Muscle of arm (tissue), 14 donors: ENCODE results near the gene PVRIG. TPM values are rescaled to one million over a fixed set of nuclear protein-coding genes. Genes with fewer than 3 reads are reported as not detected.
"Not testable (repeated sequence)": the region's sequence is repeated elsewhere in the genome, so short reads cannot be mapped to it uniquely, and the experiment has no call there.

Experiments used
- DNase-seq: peaks from one replicate; pipeline ENCODE4 v3.0.0-alpha.2; 2013
- long read RNA-seq, 11 donors: transcript quantifications; one replicate each; lab custom pipeline, GENCODE V29; 2026
- polyA plus RNA-seq, 12 donors: library from polyadenylated mRNA; unstranded; fragments of 120-200 nt; gene quantifications; one replicate each; pipeline ENCODE4 v1.2.1, GENCODE V29; 2013; ENCODE audit not compliant: insufficient read length in 12 of 12

The PVRIG gene
- polyA plus RNA-seq, result 10 to 100 TPM in 2 of 12 donors, 1 to 10 TPM in 8, not detected in 2; 1.3 to 12.0 (median 6.4) TPM
- long read RNA-seq, donor 1, result 0 reads
- long read RNA-seq, donor 2, result 0 reads
- long read RNA-seq, donor 3, result 0 reads
- long read RNA-seq, donor 4, result 0 reads
- long read RNA-seq, donor 5, result 0 reads
- long read RNA-seq, donor 6, result 0 reads
- long read RNA-seq, donor 7, result 0 reads
- long read RNA-seq, donor 8, result 0 reads
- long read RNA-seq, donor 9, result 0 reads
- long read RNA-seq, donor 10, result 0 reads
- long read RNA-seq, donor 11, result 0 reads

- not testable (repeated sequence) for DNase-seq
Measured at GRCh38 chr7:100219801-100220585, at the start of gene PVRIG. Gene PVRIG (plus strand): TSS chr7:100219949. CDS start chr7:100219971, 22 bp downstream.

DNA sequence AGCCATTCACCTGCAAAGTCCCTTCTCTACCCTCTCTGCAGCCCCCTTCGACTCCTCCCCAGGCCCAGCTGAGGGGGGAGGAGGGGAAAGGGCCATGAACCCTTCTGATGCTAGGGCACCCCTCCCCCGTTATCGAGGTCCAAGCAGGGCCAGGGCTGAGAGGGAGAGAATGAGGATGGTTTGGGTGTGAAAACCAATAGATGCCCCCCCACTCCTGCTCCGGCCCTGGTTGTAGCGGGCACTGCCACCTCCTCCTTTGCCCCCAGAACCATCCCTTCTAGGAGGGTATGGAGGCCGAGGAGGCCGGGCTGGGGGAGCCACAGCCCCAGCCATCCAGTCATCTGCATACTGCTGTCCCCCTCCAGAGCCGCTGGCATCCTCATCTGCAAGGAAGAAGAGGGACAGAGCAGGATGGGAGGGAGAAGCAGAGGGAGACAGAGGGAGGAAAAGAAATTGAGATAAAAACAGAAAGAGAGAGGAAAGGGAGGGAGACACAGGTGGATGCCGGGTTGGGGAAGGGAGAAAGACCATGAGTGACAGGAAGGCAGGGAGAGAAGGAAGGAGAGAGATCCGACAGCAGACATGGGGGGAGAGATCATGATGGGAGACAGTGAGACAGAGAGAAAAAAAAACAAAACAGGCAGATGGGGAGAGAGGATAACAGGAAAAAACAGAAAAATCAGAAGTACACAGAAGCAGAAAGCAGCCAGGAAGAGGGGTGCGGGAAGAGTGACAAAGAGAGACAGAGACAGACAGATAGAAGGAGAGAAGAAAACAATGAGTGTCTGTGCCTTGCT lies 49.5 kb upstream of the PVRIG start:
- no peak for DNase-seq

- no peak for DNase-seq
Measured at GRCh38 chr7:100171087-100171681, 48.6 kb upstream of the PVRIG start.

GRCh38 chr7:100171840-100172239 lies 47.9 kb upstream of the PVRIG start:
- DNase-seq, result no peak

DNA sequence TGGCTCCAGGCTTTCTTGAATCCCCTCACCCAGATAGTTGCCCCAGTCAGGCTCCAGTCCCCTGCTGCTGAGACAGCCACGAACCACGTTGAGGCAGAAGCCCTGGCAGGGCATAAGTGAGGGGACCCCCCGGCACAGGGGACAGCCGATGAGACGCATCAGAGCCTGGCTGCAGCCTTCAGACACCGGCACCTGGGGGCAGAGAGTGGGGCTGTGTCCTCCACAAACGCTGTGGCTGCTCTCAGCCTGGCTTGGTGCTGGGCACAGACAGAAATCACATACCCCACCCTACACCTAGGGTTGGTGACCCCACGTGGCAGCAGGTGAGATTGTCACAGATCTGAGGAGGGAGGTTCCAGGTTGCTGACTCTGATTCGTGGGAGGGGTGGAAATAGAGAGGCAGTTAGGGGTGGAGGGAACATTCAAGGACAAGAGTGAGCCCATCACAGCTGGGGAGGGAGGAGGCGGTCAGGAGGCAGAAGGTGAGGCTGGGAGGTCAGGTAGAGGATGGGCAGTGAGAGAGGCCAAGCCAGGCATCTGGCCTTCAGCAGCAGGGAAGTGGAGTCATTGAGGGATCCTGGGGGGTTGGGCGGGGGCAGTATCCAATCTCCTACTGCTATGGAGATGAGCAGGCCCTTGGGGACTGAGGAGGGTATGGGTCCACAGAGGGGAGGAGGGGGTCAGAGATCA lies 45.8 kb upstream of the PVRIG start:
- no peak for DNase-seq

DNA sequence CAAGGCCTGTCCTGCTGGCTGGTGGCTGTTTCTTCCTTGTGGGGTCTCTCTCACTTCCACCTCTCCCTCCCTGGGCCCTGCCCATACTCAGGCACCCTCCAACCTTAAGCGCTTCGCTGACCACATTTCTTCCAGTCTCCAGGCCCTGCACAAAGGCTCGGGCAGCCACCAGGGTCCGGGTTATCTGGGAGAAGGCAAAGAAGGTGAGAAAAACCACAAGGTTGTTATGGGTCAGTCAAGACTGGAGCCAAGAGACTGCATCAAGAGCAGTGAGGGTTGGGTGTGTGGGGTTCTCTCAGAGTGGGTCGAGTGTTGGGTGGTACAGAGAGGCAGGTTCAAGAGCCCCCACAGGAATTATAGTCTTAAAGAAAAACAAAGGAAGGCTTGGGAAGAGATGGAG lies 45.2 kb upstream of the PVRIG start:
- DNase-seq, result no peak

DNA sequence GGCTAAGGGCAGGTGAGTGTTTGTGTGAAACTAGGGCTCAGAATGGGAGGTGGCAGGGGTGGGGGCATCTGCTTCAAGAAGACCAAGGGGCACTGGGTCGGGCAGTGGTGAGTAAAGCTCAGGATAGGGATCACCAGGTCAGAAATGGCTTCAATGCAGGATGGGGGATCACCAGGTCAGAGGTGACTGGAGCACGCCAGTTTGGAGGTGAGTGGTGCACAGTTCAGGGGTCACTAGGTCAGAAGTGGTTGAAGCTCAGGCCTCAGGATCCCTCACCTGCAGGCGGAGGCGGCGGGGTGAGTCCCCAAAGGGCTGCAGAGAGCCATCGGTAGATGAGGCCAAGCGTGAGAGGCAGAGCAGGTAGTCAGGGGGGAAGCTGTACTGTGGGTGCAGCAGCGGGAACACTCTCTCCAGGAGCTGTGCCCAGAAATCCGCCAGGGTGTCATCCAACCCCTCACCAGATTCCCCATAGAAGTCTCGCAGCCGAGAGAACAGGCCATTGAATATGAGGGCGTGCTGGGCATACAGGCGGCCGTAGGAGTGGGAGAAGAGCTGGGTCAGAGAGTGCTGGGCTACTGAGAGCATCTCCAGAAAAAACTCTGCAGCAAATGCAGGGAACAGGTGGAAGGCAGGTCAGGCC lies 44.3 kb upstream of the PVRIG start:
- DNase-seq, result no peak

GRCh38 chr7:100176096-100177044 lies 43.4 kb upstream of the PVRIG start:
- no peak for DNase-seq

GRCh38 chr7:100177045-100178001 lies 42.4 kb upstream of the PVRIG start, which contains the start of the genes GPC2 and STAG3:
Gene GPC2 (minus strand): TSS chr7:100177381. CDS start chr7:100177199, 182 bp downstream.
Gene STAG3 (plus strand): TSS chr7:100177918. CDS start chr7:100180557, 2,639 bp downstream.
- DNase-seq, result peak; percentile 94

DNA sequence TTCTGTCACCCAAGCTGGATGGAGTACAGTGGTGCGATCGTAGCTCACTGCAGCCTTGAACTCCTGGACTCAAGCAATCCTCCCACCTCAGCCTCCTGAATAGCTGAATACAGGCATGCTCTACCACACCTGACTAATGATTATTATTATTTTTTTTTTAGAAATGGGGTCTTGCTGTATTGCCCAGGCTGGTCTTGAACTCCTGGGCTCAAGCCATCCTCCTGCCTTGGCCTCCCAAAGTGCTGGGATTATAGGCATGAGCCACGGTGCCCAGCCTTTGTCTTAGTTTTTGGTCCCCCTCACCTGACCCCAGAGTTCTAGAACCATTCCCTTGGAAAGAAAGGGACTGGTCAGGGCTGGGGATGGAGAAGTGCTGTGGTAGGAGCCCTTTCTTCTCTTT lies 39.7 kb upstream of the PVRIG start:
- not testable (repeated sequence) for DNase-seq

- not testable (repeated sequence) for DNase-seq
Measured at GRCh38 chr7:100182616-100183015, 37.1 kb upstream of the PVRIG start.

DNA sequence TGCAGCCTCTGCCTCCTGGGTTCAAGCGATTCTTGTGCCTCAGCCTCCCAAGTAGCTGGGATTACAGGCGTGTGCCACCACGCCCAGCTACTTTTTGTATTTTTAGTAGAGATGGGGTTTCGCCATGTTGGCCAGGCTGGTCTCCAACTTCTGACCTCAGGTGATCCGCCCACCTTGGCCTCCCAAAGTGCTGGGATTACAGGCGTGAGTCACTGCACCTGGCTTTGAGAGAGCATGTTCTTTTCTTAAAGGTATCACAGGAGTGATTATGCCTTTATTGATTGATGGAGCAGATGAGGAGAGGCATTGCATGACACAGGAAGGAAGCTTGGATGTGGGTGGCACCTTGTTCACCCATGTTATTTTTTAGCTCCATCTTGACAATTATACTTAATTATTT lies 36.7 kb upstream of the PVRIG start:
- not testable (repeated sequence) for DNase-seq

- DNase-seq, result no peak
Measured at GRCh38 chr7:100185726-100186125, 34.0 kb upstream of the PVRIG start.

DNA sequence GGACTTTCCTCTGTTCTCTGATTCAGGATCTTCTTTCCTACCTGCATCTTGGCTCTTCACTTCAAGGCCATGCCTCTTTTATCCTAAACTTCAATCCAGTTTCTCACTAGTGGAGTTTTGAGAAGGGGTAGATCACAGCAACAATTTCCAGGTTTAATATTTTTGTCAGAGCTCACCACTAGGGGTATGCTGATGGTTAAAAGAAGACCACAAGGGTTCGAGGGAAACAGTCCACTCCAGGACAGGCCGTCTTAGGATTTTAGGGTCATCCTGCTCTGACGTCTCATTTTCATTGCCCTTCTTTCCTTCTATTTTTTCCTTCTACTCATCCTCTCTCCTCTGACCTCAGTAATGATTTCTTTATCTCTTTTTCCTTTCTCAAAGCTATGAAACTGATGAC lies 30.7 kb upstream of the PVRIG start:
- no peak for DNase-seq

GRCh38 chr7:100190048-100190711 lies 29.6 kb upstream of the PVRIG start:
- peak; percentile 50 for DNase-seq

GRCh38 chr7:100191775-100192174 lies 28.0 kb upstream of the PVRIG start:
- no peak for DNase-seq

GRCh38 chr7:100192281-100192862 lies 27.4 kb upstream of the PVRIG start:
- not testable (repeated sequence) for DNase-seq
